Heart right ventricle (tissue), 16 donors: Measurements from ENCODE around the gene GIT2. TPM values are rescaled to one million over a fixed set of nuclear protein-coding genes. Genes with fewer than 3 reads are reported as not detected.
A peak's percentile ranks its signal among the peaks of the same experiment; 100 is the strongest.

Experiments
- ATAC-seq, 8 donors: fragments of 200-7000 bp; cut with Tn5 transposase; one replicate each; pipeline ENCODE4 v1.9.1; 2020; ENCODE audit warnings: mild to moderate bottlenecking in 8 of 8, moderate library complexity in 8 of 8, moderate number of reproducible peaks in 1 of 8
- DNase-seq, 2 donors: peaks; one replicate each; pipeline ENCODE4 v3.0.0-alpha.2; 2020
- H3K27ac ChIP-seq, 10 donors: fragments of 200-600 bp; sonication (generic) in 2 of 10; one replicate each; pipeline versions ENCODE4 v1.5.0 to v1.8.0; 2020 to 2022; ENCODE audit warnings: mild to moderate bottlenecking in 3 of 10
- H3K27me3 ChIP-seq, 7 donors: fragments of 200-600 bp; one replicate each; pipeline ENCODE4 v1.8.0; 2021 to 2022; ENCODE audit warnings: mild to moderate bottlenecking in 2 of 7
- H3K36me3 ChIP-seq, 9 donors: fragments of 200-600 bp; sonication (generic) in 1 of 9; one replicate each; pipeline versions ENCODE4 v1.5.0 to v1.8.0; 2020 to 2022; ENCODE audit warnings: mild to moderate bottlenecking in 2 of 9
- H3K4me1 ChIP-seq, 9 donors: fragments of 200-600 bp; sonication (generic) in 1 of 9; one replicate each; pipeline versions ENCODE4 v1.5.0 to v1.8.0; 2020 to 2022; ENCODE audit warnings: mild to moderate bottlenecking in 4 of 9
- H3K4me3 ChIP-seq, 10 donors: fragments of 200-600 bp; sonication (generic) in 2 of 10; one replicate each; pipeline versions ENCODE4 v1.5.0 to v1.8.0; 2020 to 2022; ENCODE audit warnings: mild to moderate bottlenecking in 7 of 10, moderate library complexity in 2 of 10
- H3K9me3 ChIP-seq, 11 donors: fragments of 200-600 bp in 10 of 11; sonication (generic) in 2 of 11; one replicate each; pipeline versions ENCODE4 v1.5.0 to v1.8.0; 2013 to 2022; ENCODE audit warnings: mild to moderate bottlenecking in 2 of 11, control low read depth in 1 of 11, moderate library complexity in 1 of 11
- CTCF ChIP-seq, 9 donors: fragments of 200-600 bp; sonication (generic) in 2 of 9; IDR thresholded peaks; one replicate each; pipeline versions ENCODE4 v1.5.0 to v1.8.0; 2021 to 2022; ENCODE audit warnings: antibody characterized with exemption in 9 of 9, mild to moderate bottlenecking in 5 of 9, moderate library complexity in 1 of 9
- WGBS, 2 donors: extraction: QIAGEN DNeasy Blood & Tissue Kit; methylation state at CpG; one replicate each; pipeline ENCODE4 v1.1.7; 2013; ENCODE audit warnings: inconsistent platforms in 1 of 2; 5-methylcytosine and 5-hydroxymethylcytosine counted together
- intact Hi-C, 10 donors: fragments of 100-400 bp; cut with DNase I; formaldehyde crosslinking; loops; one replicate each; pipeline versions ENCODE4 v1.11.1 to v1.14.2; 2022
- polyA plus RNA-seq, 2 donors: library from polyadenylated mRNA; stranded (reverse); fragments of 200-250 nt; gene quantifications; one replicate each; pipeline ENCODE4 v1.2.3, GENCODE V29; 2013
- total RNA-seq, 10 donors: library from RNA; stranded (reverse); fragmentation: NEBNext Ultra II Directional in 3 of 10; extraction: Animal tissue kit (Norgen Biotek cat#: 25700) in 3 of 10; gene quantifications; one replicate each; pipeline versions ENCODE4 v1.2.1 to v1.2.4, GENCODE V29; 2021 to 2023
- donor health status: Arrhythmogenic right ventricular cardiomyopathy.
- donor health status: ischemic (EF 13 %, LVEDD 7.1; RV severe dilation, severe dysfunction).
- donor health status: healthy with polysubstance abuse.
- donor health status: DM: no; HTN: yes; CAD: no.
- donor health status: DM: no; HTN: no; CAD: no.
- donor health status: ischemic (EF 25% LVEDD 6.9; RV normal size, moderate dysfunction).
- donor health status: ischemic (EF 25% LVEDD 5.7; RV mildly dilated, moderate dysfunction).
- donor health status: healthy.
- donor health status: DM: yes; HTN: yes; CAD: no.
- donor health status: Ischemic cardiomyopathy.
- donor health status: ischemic (EF 35%, LVEDD 5.7; RV mildly dilated, moderate dysfunction).
- donor health status: nonischemic (EF 11% LVEDD 7.7; RV severe dilation, severe dysfunction).
- donor health status: DM: yes; HTN: yes; CAD: no.
- donor health status: PGD.
- donor health status: ischemic (EF 29% LVEDD 5.4; RV normal size, mild dysfunction).
- donor health status: nonischemic (EF 23%, LVEDD 6.1; RV moderate dilation, normal function).

Gene GIT2
- total and polyA plus RNA-seq, 12 donors: 17.8 to 44.9 (median 38.9) TPM

GRCh38 chr12:109940339-109940923, 55.7 kb downstream of the GIT2 start:
- H3K9me3 ChIP-seq: no peaks in the 10 kb centered on the region
- ATAC-seq: no peak
- H3K4me1 ChIP-seq: peaks cover 0 to 25% (median 12%) of the 10 kb centered on the region in 9 donors
- H3K4me3 ChIP-seq: no peak overlapping the region
- intact Hi-C loops: loop anchor here in 1 of 10 donors (10.0 kb wide), 1 partner anchor 54 kb away; the partner anchor contains the start of genes ANKRD13A and GIT2
- no peak for DNase-seq
- no peaks in the 10 kb centered on the region for H3K27me3 ChIP-seq
- 95 to 97% methylated on average over 6 of the region's 6 CpGs for WGBS, 2 donors
- no peak for TF ChIP-seq CTCF (IDR thresholded peaks at IDR 0.05)
- H3K27ac ChIP-seq: no peak overlapping the region
- peaks cover 0 to 100% (median 38%) of the 10 kb centered on the region in 9 donors for H3K36me3 ChIP-seq

GRCh38 chr12:109939504-109939903, 56.7 kb downstream of the GIT2 start:
- Histone ChIP-seq H3K4me1 (peaks cover 0 to 16% (median 4%) of the 10 kb centered on the region in 9 donors), H3K4me3 (no peak overlapping the region), H3K27ac (no peak overlapping the region), H3K9me3 (no peaks in the 10 kb centered on the region), H3K36me3 (peaks cover 0 to 100% (median 45%) of the 10 kb centered on the region in 9 donors), H3K27me3 (no peaks in the 10 kb centered on the region)
- no peak for DNase-seq
- intact Hi-C loops: no loop called here
- 97 to 100% methylated on average over 2 of the region's 2 CpGs for WGBS, 2 donors
- ATAC-seq: no peak
- no peak for TF ChIP-seq CTCF (IDR thresholded peaks at IDR 0.05)

- 98 to 99% methylated on average over 7 of the region's 7 CpGs for WGBS, 2 donors
- no peak for ATAC-seq
Measured at GRCh38 chr12:109938947-109939346, 57.2 kb downstream of the GIT2 start.

GRCh38 chr12:109937371-109937770, 58.8 kb downstream of the GIT2 start:
- no peaks in the 10 kb centered on the region for H3K9me3 ChIP-seq
- peaks cover 0 to 100% (median 59%) of the 10 kb centered on the region in 9 donors for H3K36me3 ChIP-seq
- H3K4me1 ChIP-seq: peaks cover 0 to 21% (median 8%) of the 10 kb centered on the region in 9 donors
- ATAC-seq (peak in 2 of 8 donors; percentile 21 to 39), DNase-seq (no peak)
- peak overlapping the region in 5 of 10 donors; percentile 14 to 68 (median 20) for H3K27ac ChIP-seq
- no peak overlapping the region for H3K4me3 ChIP-seq
- WGBS, 2 donors: 80 to 86% methylated on average over 5 of the region's 5 CpGs
- no peaks in the 10 kb centered on the region for H3K27me3 ChIP-seq
- intact Hi-C loops: no loop called here
- no peak for TF ChIP-seq CTCF (IDR thresholded peaks at IDR 0.05)

More at GRCh38 chr12:109938947-109939346, 57.2 kb downstream of the GIT2 start:
- H3K4me3 ChIP-seq: no peak overlapping the region
- peaks cover 0 to 100% (median 50%) of the 10 kb centered on the region in 9 donors for H3K36me3 ChIP-seq
- peaks cover 0 to 11% (median 0%) of the 10 kb centered on the region in 9 donors for H3K4me1 ChIP-seq
- H3K9me3 ChIP-seq: no peaks in the 10 kb centered on the region
- intact Hi-C loops: no loop called here
- TF ChIP-seq CTCF (IDR thresholded peaks at IDR 0.05): no peak
- DNase-seq: no peak
- H3K27me3 ChIP-seq: no peaks in the 10 kb centered on the region
- no peak overlapping the region for H3K27ac ChIP-seq
